WTC11 (cell line): ENCODE data around the gene BHLHE23. TPM values are rescaled to one million over a fixed set of nuclear protein-coding genes. Genes with fewer than 3 reads are reported as not detected.
A peak's percentile ranks its signal among the peaks of the same experiment; 100 is the strongest.

ENCODE experiments used
- ATAC-seq: fragments of 200-7000 bp; cut with Tn5 transposase; 2 replicates; pipeline ENCODE4 v1.10.0; 2021; ENCODE audit warnings: mild to moderate bottlenecking, moderate library complexity
- CTCF ChIA-PET: fragments of 300-600 bp; sonication (Branson Sonifier 250); formaldehyde crosslinking; loops from one replicate; lab custom pipeline; 2021; ENCODE audit warnings: antibody characterized with exemption; lab: Charles Lee
- POLR2A ChIA-PET: fragments of 350-600 bp; sonication (Branson Sonifier 250); formaldehyde crosslinking; loops from one replicate; lab custom pipeline; 2021; ENCODE audit warnings: antibody characterized with exemption; lab: Charles Lee
- DNase-seq: peaks from one replicate; pipeline ENCODE4 v3.0.0; 2021; ENCODE audit warnings: low spot score
- H3K27ac Mint-ChIP-seq: 2 replicates; pipeline ENCODE4 v1.8.0; 2021; ENCODE audit warnings: mixed read lengths
- H3K27me3 Mint-ChIP-seq: 2 replicates; pipeline ENCODE4 v1.8.0; 2021; ENCODE audit warnings: low read depth, mild to moderate bottlenecking, moderate library complexity, mixed read lengths
- H3K36me3 Mint-ChIP-seq: 2 replicates; pipeline ENCODE4 v1.8.0; 2021; ENCODE audit warnings: mixed read lengths
- H3K4me1 Mint-ChIP-seq: 2 replicates; pipeline ENCODE4 v1.8.0; 2022; ENCODE audit warnings: mixed read lengths
- H3K4me3 Mint-ChIP-seq: 2 replicates; pipeline ENCODE4 v1.8.0; 2021; ENCODE audit warnings: mild to moderate bottlenecking, moderate library complexity, mixed read lengths
- H3K9me3 Mint-ChIP-seq: 2 replicates; pipeline ENCODE4 v1.8.0; 2021; ENCODE audit warnings: mixed read lengths
- ARID4B ChIP-seq: sonication (generic); formaldehyde crosslinking; IDR thresholded peaks from 2 replicates; pipeline ENCODE4 v1.8.0; 2023; ENCODE audit warnings: missing genetic modification reagents, mild to moderate bottlenecking, borderline replicate concordance
- ATF3 ChIP-seq: sonication (generic); formaldehyde crosslinking; conservative IDR thresholded peaks from 2 replicates; pipeline ENCODE4 v1.8.1; 2022; ENCODE audit warnings: mild to moderate bottlenecking, missing genetic modification reagents
- FOXJ3 ChIP-seq: sonication (generic); formaldehyde crosslinking; IDR thresholded peaks from 2 replicates; pipeline ENCODE4 v1.9.0; 2021; ENCODE audit warnings: missing genetic modification reagents, mild to moderate bottlenecking, borderline replicate concordance
- FOXK1 ChIP-seq: sonication (generic); formaldehyde crosslinking; IDR thresholded peaks from 2 replicates; pipeline ENCODE4 v1.8.0; 2022; ENCODE audit warnings: mild to moderate bottlenecking, moderate library complexity, missing genetic modification reagents
- FOXP1 ChIP-seq: sonication (generic); formaldehyde crosslinking; IDR thresholded peaks from 2 replicates; pipeline ENCODE4 v1.8.0; 2022; ENCODE audit warnings: missing genetic modification reagents, mild to moderate bottlenecking, moderate library complexity, borderline replicate concordance
- GRHL2 ChIP-seq: fragments of 250-450 bp; sonication (Bioruptor Pico); IDR thresholded peaks from 2 replicates; pipeline ENCODE4 v1.8.0; 2022; ENCODE audit warnings: mild to moderate bottlenecking, moderate library complexity; ENCODE audit not compliant: insufficient replicate concordance, severe bottlenecking
- HMGXB4 ChIP-seq: sonication (generic); formaldehyde crosslinking; IDR thresholded peaks from 2 replicates; pipeline ENCODE4 v1.8.1; 2023; ENCODE audit warnings: mild to moderate bottlenecking, moderate library complexity, missing genetic modification reagents
- JAZF1 ChIP-seq: fragments of 250-450 bp; sonication (Bioruptor Pico); IDR thresholded peaks from 2 replicates; pipeline ENCODE4 v1.9.0; 2021; ENCODE audit warnings: moderate library complexity, mild to moderate bottlenecking, inconsistent platforms
- KAT7 ChIP-seq: sonication (generic); formaldehyde crosslinking; IDR thresholded peaks from 2 replicates; pipeline ENCODE4 v1.8.1; 2023; ENCODE audit warnings: missing genetic modification reagents, mild to moderate bottlenecking, borderline replicate concordance
- NFYB ChIP-seq: sonication (generic); formaldehyde crosslinking; conservative IDR thresholded peaks from 2 replicates; pipeline ENCODE4 v1.8.0; 2022; ENCODE audit warnings: low read depth, missing genetic modification reagents
- TCF7 ChIP-seq: sonication (generic); formaldehyde crosslinking; IDR thresholded peaks from 2 replicates; pipeline ENCODE4 v1.8.0; 2022; ENCODE audit warnings: mild to moderate bottlenecking, low read depth, missing genetic modification reagents, moderate library complexity
- USF2 ChIP-seq: sonication (generic); formaldehyde crosslinking; IDR thresholded peaks from 2 replicates; pipeline ENCODE4 v1.8.1; 2023; ENCODE audit warnings: mild to moderate bottlenecking, missing genetic modification reagents, moderate library complexity
- ZNF138 ChIP-seq: sonication (generic); formaldehyde crosslinking; conservative IDR thresholded peaks from 2 replicates; pipeline ENCODE4 v1.8.1; 2022; ENCODE audit warnings: mild to moderate bottlenecking, moderate library complexity, missing genetic modification reagents
- ZNF219 ChIP-seq: sonication (generic); formaldehyde crosslinking; IDR thresholded peaks from 2 replicates; pipeline ENCODE4 v1.8.0; 2023; ENCODE audit warnings: missing genetic modification reagents, mild to moderate bottlenecking, borderline replicate concordance
- ZNF232 ChIP-seq: sonication (generic); formaldehyde crosslinking; IDR thresholded peaks from 2 replicates; pipeline ENCODE4 v1.8.0; 2022; ENCODE audit warnings: mild to moderate bottlenecking, missing genetic modification reagents
- ZNF317 ChIP-seq: sonication (generic); formaldehyde crosslinking; IDR thresholded peaks from 2 replicates; pipeline ENCODE4 v1.8.1; 2023; ENCODE audit warnings: low read depth, mild to moderate bottlenecking, moderate library complexity, missing genetic modification reagents, borderline replicate concordance
- ZNF423 ChIP-seq: fragments of 250-450 bp; sonication (Bioruptor Pico); IDR thresholded peaks from 2 replicates; pipeline ENCODE4 v2.1.2; 2022; ENCODE audit warnings: mild to moderate bottlenecking, moderate library complexity
- ZNF532 ChIP-seq: fragments of 250-450 bp; sonication (Bioruptor Pico); IDR thresholded peaks from 2 replicates; pipeline ENCODE4 v1.9.0; 2021; ENCODE audit warnings: mild to moderate bottlenecking, borderline replicate concordance
- total RNA-seq: library from RNA; stranded (reverse); gene quantifications from 3 replicates; pipeline ENCODE4 v1.2.3, GENCODE V29; 2021

BHLHE23 gene
- total RNA-seq, 1 experiment from 2014 or later: 1.3 TPM

- Mint-ChIP-seq H3K4me3 (no peak overlapping the region), H3K36me3 (no peaks in the 10 kb centered on the region), H3K4me1 (peaks cover 35% of the 10 kb centered on the region), H3K27ac (no peak overlapping the region), H3K27me3 (peaks cover 94% of the 10 kb centered on the region), H3K9me3 (no peaks in the 10 kb centered on the region)
- DNase-seq (no peak), ATAC-seq (no peak)
- ChIA-PET CTCF (interaction anchor here (0.6 to 2.6 kb wide), 6 partner anchors 15 to 168 kb away, joined by 3 to 14 read pairs (median 4); no protein-coding TSS in a partner anchor), POLR2A (no interaction called here)
- TF ChIP-seq TCF7 (CRISPR knock-in tag) (no peak), HMGXB4 (CRISPR knock-in tag) (no peak), FOXJ3 (CRISPR knock-in tag) (no peak), NFYB (CRISPR knock-in tag) (no peak), ATF3 (CRISPR knock-in tag) (no peak), JAZF1 (CRISPR knock-in tag) (no peak), USF2 (no peak), KAT7 (CRISPR knock-in tag) (no peak)
Observed at GRCh38 chr20:63004607-63005364, 2.0 kb downstream of the BHLHE23 start.

GRCh38 chr20:63003546-63003945, 3.2 kb downstream of the BHLHE23 start:
- Mint-ChIP-seq H3K27ac (0 out of 2 replicates have a peak overlapping the region, but pooled peaks have one; percentile 34), H3K27me3 (peaks cover 91% of the 10 kb centered on the region), H3K4me1 (peaks cover 33% of the 10 kb centered on the region), H3K9me3 (no peaks in the 10 kb centered on the region), H3K4me3 (peak overlapping the region; percentile 52), H3K36me3 (no peaks in the 10 kb centered on the region)
- DNase-seq (no peak), ATAC-seq (no peak)
- ChIA-PET CTCF (interaction anchor here (0.8 to 2.3 kb wide), 4 partner anchors 25 to 76 kb away, joined by 3 to 14 read pairs (median 4); no protein-coding TSS in a partner anchor), POLR2A (no interaction called here)
- no peak for TF ChIP-seq GRHL2 (CRISPR knock-in tag)
- TF ChIP-seq ZNF317 (CRISPR knock-in tag): no peak
- no peak for TF ChIP-seq USF2
- TF ChIP-seq ARID4B: no peak
- TF ChIP-seq ZNF532 (CRISPR knock-in tag): no peak
- no peak for TF ChIP-seq ZNF219 (CRISPR knock-in tag)
- peak; percentile 85 for TF ChIP-seq ZNF423 (CRISPR knock-in tag)
- TF ChIP-seq FOXK1 (CRISPR knock-in tag): 0 out of 2 replicates have a peak, but pooled peaks have one; percentile 26
- TF ChIP-seq ZNF138 (CRISPR knock-in tag): no peak
- TF ChIP-seq FOXP1 (CRISPR knock-in tag): peak; percentile 97
- no peak for TF ChIP-seq ZNF232
